ENCODE measurements around the gene ADGRD1.

DNA sequence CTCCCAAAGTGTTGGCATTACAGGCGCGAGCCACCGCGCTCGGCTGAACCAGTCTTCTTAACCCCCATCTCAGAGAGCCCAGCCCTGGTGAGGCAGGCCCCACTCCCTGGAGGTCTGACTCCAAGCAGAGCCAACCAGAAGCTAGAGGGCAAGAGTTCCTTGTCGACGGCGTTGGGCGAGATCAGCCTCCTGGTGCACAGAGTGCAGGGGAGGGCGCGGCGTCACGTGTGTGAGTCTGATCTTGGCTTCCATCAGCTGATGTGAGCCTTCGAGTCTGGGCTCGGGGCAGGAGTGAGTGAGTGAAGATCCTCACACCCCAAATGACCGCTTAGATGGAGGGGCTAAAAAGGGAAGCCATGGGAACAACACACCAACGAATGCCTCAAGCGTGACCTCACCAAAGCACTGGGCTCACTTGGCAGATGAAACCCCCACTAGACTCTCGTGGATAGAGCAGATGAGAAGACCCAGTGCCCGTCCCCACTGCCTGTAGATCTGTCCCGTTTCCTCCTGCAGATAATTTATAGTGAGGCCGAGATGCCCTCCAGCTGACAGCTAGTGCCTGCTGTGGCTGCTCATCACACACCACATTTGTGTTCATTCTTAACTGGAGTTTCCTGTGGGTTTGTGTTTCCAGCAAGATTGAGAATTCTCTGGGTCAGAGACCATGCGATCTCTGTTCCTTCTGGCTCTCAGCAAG, 28.6 kb upstream of the ADGRD1 start:
- TF ChIP-seq, protein P1, sequence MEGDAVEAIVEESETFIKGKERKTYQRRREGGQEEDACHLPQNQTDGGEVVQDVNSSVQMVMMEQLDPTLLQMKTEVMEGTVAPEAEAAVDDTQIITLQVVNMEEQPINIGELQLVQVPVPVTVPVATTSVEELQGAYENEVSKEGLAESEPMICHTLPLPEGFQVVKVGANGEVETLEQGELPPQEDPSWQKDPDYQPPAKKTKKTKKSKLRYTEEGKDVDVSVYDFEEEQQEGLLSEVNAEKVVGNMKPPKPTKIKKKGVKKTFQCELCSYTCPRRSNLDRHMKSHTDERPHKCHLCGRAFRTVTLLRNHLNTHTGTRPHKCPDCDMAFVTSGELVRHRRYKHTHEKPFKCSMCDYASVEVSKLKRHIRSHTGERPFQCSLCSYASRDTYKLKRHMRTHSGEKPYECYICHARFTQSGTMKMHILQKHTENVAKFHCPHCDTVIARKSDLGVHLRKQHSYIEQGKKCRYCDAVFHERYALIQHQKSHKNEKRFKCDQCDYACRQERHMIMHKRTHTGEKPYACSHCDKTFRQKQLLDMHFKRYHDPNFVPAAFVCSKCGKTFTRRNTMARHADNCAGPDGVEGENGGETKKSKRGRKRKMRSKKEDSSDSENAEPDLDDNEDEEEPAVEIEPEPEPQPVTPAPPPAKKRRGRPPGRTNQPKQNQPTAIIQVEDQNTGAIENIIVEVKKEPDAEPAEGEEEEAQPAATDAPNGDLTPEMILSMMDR (IDR thresholded peaks at IDR 0.05), result no peak
- TF ChIP-seq, protein P2, sequence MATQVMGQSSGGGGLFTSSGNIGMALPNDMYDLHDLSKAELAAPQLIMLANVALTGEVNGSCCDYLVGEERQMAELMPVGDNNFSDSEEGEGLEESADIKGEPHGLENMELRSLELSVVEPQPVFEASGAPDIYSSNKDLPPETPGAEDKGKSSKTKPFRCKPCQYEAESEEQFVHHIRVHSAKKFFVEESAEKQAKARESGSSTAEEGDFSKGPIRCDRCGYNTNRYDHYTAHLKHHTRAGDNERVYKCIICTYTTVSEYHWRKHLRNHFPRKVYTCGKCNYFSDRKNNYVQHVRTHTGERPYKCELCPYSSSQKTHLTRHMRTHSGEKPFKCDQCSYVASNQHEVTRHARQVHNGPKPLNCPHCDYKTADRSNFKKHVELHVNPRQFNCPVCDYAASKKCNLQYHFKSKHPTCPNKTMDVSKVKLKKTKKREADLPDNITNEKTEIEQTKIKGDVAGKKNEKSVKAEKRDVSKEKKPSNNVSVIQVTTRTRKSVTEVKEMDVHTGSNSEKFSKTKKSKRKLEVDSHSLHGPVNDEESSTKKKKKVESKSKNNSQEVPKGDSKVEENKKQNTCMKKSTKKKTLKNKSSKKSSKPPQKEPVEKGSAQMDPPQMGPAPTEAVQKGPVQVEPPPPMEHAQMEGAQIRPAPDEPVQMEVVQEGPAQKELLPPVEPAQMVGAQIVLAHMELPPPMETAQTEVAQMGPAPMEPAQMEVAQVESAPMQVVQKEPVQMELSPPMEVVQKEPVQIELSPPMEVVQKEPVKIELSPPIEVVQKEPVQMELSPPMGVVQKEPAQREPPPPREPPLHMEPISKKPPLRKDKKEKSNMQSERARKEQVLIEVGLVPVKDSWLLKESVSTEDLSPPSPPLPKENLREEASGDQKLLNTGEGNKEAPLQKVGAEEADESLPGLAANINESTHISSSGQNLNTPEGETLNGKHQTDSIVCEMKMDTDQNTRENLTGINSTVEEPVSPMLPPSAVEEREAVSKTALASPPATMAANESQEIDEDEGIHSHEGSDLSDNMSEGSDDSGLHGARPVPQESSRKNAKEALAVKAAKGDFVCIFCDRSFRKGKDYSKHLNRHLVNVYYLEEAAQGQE (IDR thresholded peaks at IDR 0.05; ENCODE audit: low read depth, low read length), result no peak
- TF ChIP-seq, protein P3, sequence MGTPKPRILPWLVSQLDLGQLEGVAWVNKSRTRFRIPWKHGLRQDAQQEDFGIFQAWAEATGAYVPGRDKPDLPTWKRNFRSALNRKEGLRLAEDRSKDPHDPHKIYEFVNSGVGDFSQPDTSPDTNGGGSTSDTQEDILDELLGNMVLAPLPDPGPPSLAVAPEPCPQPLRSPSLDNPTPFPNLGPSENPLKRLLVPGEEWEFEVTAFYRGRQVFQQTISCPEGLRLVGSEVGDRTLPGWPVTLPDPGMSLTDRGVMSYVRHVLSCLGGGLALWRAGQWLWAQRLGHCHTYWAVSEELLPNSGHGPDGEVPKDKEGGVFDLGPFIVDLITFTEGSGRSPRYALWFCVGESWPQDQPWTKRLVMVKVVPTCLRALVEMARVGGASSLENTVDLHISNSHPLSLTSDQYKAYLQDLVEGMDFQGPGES (IDR thresholded peaks at IDR 0.05; ENCODE audit: low read depth, low read length), result no peak
- TF ChIP-seq RAD21 (IDR thresholded peaks at IDR 0.05; ENCODE audit: low read length) (no peak), CHD2 (IDR thresholded peaks at IDR 0.05; ENCODE audit: low read length, partially characterized antibody) (no peak), EP300 (IDR thresholded peaks at IDR 0.05; ENCODE audit: borderline replicate concordance in 1 of 2, low read depth in 1 of 2, low read length in 1 of 2) (no peak), YY1 (IDR thresholded peaks at IDR 0.05; ENCODE audit: low read depth) (no peak), ELF1 (IDR thresholded peaks at IDR 0.05) (no peak)
- TF ChIP-seq, protein P4, sequence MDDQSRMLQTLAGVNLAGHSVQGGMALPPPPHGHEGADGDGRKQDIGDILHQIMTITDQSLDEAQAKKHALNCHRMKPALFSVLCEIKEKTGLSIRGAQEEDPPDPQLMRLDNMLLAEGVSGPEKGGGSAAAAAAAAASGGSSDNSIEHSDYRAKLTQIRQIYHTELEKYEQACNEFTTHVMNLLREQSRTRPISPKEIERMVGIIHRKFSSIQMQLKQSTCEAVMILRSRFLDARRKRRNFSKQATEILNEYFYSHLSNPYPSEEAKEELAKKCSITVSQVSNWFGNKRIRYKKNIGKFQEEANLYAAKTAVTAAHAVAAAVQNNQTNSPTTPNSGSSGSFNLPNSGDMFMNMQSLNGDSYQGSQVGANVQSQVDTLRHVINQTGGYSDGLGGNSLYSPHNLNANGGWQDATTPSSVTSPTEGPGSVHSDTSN (IDR thresholded peaks at IDR 0.05), result no peak
- TF ChIP-seq, protein P5, sequence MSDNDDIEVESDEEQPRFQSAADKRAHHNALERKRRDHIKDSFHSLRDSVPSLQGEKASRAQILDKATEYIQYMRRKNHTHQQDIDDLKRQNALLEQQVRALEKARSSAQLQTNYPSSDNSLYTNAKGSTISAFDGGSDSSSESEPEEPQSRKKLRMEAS (IDR thresholded peaks at IDR 0.05; ENCODE audit: low read depth), result no peak

Measured in SK-N-SH (cell line).